Lower leg skin (tissue), 3 donors: ENCODE data around the gene C18orf63.

Experiments
- POLR2A ChIP-seq, 2 donors: fragments of 450-650 bp; IDR thresholded peaks; one replicate each; pipeline ENCODE4 v1.6.1; 2016 to 2017; ENCODE audit warnings: antibody characterized with exemption in 2 of 2, mild to moderate bottlenecking in 1 of 2, moderate library complexity in 1 of 2
- TF ChIP-seq, protein P1 (sequence below), 3 donors: fragments of 450-650 bp; IDR thresholded peaks; one replicate each; pipeline ENCODE4 v1.5.1; 2016; ENCODE audit warnings: antibody characterized with exemption in 3 of 3, mild to moderate bottlenecking in 3 of 3, moderate library complexity in 2 of 3

DNA sequence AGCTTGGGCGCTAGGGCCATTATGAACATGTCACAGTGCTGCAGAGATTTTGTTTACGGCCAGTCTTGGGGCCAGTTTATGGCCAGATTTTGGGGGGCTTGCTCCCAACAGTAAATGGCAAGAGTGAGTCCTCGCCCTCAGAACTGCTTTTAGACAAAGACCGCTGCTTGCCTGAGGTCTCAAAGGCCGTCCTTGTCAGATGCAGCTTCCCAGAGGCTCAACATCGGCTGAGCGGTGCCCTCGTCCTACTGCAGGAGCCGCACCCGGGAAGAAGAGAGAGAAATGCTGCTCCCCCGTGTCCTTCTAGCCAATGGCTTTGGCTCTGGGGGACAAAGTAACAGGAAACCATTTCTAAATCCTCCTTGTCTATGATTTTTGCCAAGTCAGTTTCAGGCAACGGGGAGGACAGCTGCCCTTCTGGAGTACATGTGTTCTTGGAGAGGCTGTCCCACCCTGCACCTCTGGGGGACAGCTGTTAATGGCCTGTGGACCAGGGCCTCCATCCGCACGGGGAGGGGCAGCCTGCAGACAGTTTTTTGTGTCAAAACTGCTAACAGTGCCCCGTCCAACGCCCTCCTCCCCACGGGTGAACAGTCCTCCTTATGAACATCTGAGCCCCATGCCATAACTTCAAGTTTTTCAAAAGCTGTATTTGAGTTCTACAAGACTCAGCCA lies 66.1 kb downstream of the C18orf63 start:
- TF ChIP-seq, protein P1, sequence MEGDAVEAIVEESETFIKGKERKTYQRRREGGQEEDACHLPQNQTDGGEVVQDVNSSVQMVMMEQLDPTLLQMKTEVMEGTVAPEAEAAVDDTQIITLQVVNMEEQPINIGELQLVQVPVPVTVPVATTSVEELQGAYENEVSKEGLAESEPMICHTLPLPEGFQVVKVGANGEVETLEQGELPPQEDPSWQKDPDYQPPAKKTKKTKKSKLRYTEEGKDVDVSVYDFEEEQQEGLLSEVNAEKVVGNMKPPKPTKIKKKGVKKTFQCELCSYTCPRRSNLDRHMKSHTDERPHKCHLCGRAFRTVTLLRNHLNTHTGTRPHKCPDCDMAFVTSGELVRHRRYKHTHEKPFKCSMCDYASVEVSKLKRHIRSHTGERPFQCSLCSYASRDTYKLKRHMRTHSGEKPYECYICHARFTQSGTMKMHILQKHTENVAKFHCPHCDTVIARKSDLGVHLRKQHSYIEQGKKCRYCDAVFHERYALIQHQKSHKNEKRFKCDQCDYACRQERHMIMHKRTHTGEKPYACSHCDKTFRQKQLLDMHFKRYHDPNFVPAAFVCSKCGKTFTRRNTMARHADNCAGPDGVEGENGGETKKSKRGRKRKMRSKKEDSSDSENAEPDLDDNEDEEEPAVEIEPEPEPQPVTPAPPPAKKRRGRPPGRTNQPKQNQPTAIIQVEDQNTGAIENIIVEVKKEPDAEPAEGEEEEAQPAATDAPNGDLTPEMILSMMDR (IDR thresholded peaks at IDR 0.05): no peak
- TF ChIP-seq POLR2A (IDR thresholded peaks at IDR 0.05): no peak
